ENCODE measurements around the gene NAA10.

Gene NAA10

GRCh38 chrX:153903991-153904957 lies 30.6 kb downstream of the NAA10 start, which contains the start of gene AVPR2:
Gene AVPR2 (plus strand): TSS chrX:153904673. CDS start chrX:153905146, 473 bp downstream.
- no peaks in the 10 kb centered on the region for H3K9me3 ChIP-seq (ENCODE audit: control insufficient read depth in 5 of 5, low read length in 5 of 5)
- peak within 1 kb of the TSS in 2 of 5 donors; percentile 7 to 8 for H3K9ac ChIP-seq (ENCODE audit: low read length in 5 of 5)
- H3K27ac ChIP-seq (ENCODE audit: low read depth, low read length) = no peak within 1 kb of the TSS
- peaks cover 0 to 64% (median 28%) of the 10 kb centered on the region in 5 donors for H3K4me1 ChIP-seq (ENCODE audit: control insufficient read depth in 5 of 5, insufficient read depth in 5 of 5, low read length in 5 of 5)
- peaks cover 0 to 4% (median 0%) of the 10 kb centered on the region in 5 donors for H3K36me3 ChIP-seq (ENCODE audit: control insufficient read depth in 5 of 5, insufficient read depth in 5 of 5, low read length in 5 of 5)
- H3K27me3 ChIP-seq (ENCODE audit: control insufficient read depth in 5 of 5, insufficient read depth in 4 of 5, low read length in 5 of 5) = peaks cover 12 to 32% (median 21%) of the 10 kb centered on the region in 5 donors
- H3K4me3 ChIP-seq (ENCODE audit: low read depth in 1 of 5, low read length in 5 of 5) = peak within 1 kb of the TSS in 4 of 5 donors; percentile 35 to 62 (median 52)

- H3K4me3 ChIP-seq (ENCODE audit: low read depth in 1 of 5, low read length in 5 of 5) = peak overlapping the region in 2 of 5 donors; percentile 55 to 62
- no peak overlapping the region for H3K27ac ChIP-seq (ENCODE audit: low read depth, low read length)
Observed at GRCh38 chrX:153903238-153903980, 31.4 kb downstream of the NAA10 start.

GRCh38 chrX:153902385-153902784 lies 32.5 kb downstream of the NAA10 start:
- Histone ChIP-seq H3K9me3 (ENCODE audit: control insufficient read depth in 5 of 5, low read length in 5 of 5) (no peaks in the 10 kb centered on the region), H3K27me3 (ENCODE audit: control insufficient read depth in 5 of 5, insufficient read depth in 4 of 5, low read length in 5 of 5) (peaks cover 8 to 31% (median 18%) of the 10 kb centered on the region in 5 donors), H3K27ac (ENCODE audit: low read depth, low read length) (no peak overlapping the region), H3K36me3 (ENCODE audit: control insufficient read depth in 5 of 5, insufficient read depth in 5 of 5, low read length in 5 of 5) (no peaks in the 10 kb centered on the region), H3K4me3 (ENCODE audit: low read depth in 1 of 5, low read length in 5 of 5) (peak overlapping the region in 1 of 5 donors; percentile 7), H3K9ac (ENCODE audit: low read length in 5 of 5) (no peak overlapping the region), H3K4me1 (ENCODE audit: control insufficient read depth in 5 of 5, insufficient read depth in 5 of 5, low read length in 5 of 5) (peaks cover 0 to 59% (median 28%) of the 10 kb centered on the region in 5 donors)

More at GRCh38 chrX:153903238-153903980, 31.4 kb downstream of the NAA10 start:
- no peak overlapping the region for H3K9ac ChIP-seq (ENCODE audit: low read length in 5 of 5)
- peaks cover 0 to 4% (median 0%) of the 10 kb centered on the region in 5 donors for H3K36me3 ChIP-seq (ENCODE audit: control insufficient read depth in 5 of 5, insufficient read depth in 5 of 5, low read length in 5 of 5)
- H3K27me3 ChIP-seq (ENCODE audit: control insufficient read depth in 5 of 5, insufficient read depth in 4 of 5, low read length in 5 of 5) = peaks cover 12 to 32% (median 18%) of the 10 kb centered on the region in 5 donors
- H3K4me1 ChIP-seq (ENCODE audit: control insufficient read depth in 5 of 5, insufficient read depth in 5 of 5, low read length in 5 of 5) = peaks cover 0 to 60% (median 28%) of the 10 kb centered on the region in 5 donors
- no peaks in the 10 kb centered on the region for H3K9me3 ChIP-seq (ENCODE audit: control insufficient read depth in 5 of 5, low read length in 5 of 5)

- Histone ChIP-seq H3K9me3 (ENCODE audit: control insufficient read depth in 5 of 5, low read length in 5 of 5) (peaks cover 0 to under 1% (median 0%) of the 10 kb centered on the region in 5 donors), H3K36me3 (ENCODE audit: control insufficient read depth in 5 of 5, insufficient read depth in 5 of 5, low read length in 5 of 5) (no peaks in the 10 kb centered on the region), H3K9ac (ENCODE audit: low read length in 5 of 5) (no peak overlapping the region), H3K4me3 (ENCODE audit: low read depth in 1 of 5, low read length in 5 of 5) (no peak overlapping the region), H3K27me3 (ENCODE audit: control insufficient read depth in 5 of 5, insufficient read depth in 4 of 5, low read length in 5 of 5) (peaks cover 5 to 26% (median 18%) of the 10 kb centered on the region in 5 donors), H3K4me1 (ENCODE audit: control insufficient read depth in 5 of 5, insufficient read depth in 5 of 5, low read length in 5 of 5) (peaks cover 0 to 53% (median 28%) of the 10 kb centered on the region in 5 donors), H3K27ac (ENCODE audit: low read depth, low read length) (no peak overlapping the region)
Observed at GRCh38 chrX:153901753-153902140, 33.1 kb downstream of the NAA10 start.

GRCh38 chrX:153900831-153901752 lies 33.7 kb downstream of the NAA10 start:
- no peaks in the 10 kb centered on the region for H3K36me3 ChIP-seq (ENCODE audit: control insufficient read depth in 5 of 5, insufficient read depth in 5 of 5, low read length in 5 of 5)
- H3K27me3 ChIP-seq (ENCODE audit: control insufficient read depth in 5 of 5, insufficient read depth in 4 of 5, low read length in 5 of 5) = peaks cover 4 to 21% (median 12%) of the 10 kb centered on the region in 5 donors
- H3K4me1 ChIP-seq (ENCODE audit: control insufficient read depth in 5 of 5, insufficient read depth in 5 of 5, low read length in 5 of 5) = peaks cover 0 to 47% (median 28%) of the 10 kb centered on the region in 5 donors
- H3K9me3 ChIP-seq (ENCODE audit: control insufficient read depth in 5 of 5, low read length in 5 of 5) = peaks cover 0 to 3% (median 1%) of the 10 kb centered on the region in 5 donors
- no peak overlapping the region for H3K27ac ChIP-seq (ENCODE audit: low read depth, low read length)
- H3K9ac ChIP-seq (ENCODE audit: low read length in 5 of 5) = no peak overlapping the region
- H3K4me3 ChIP-seq (ENCODE audit: low read depth in 1 of 5, low read length in 5 of 5) = no peak overlapping the region

- H3K9me3 ChIP-seq (ENCODE audit: control insufficient read depth in 5 of 5, low read length in 5 of 5) = peaks cover 0 to 4% (median 3%) of the 10 kb centered on the region in 5 donors
- H3K4me3 ChIP-seq (ENCODE audit: low read depth in 1 of 5, low read length in 5 of 5) = no peak overlapping the region
- H3K27me3 ChIP-seq (ENCODE audit: control insufficient read depth in 5 of 5, insufficient read depth in 4 of 5, low read length in 5 of 5) = peaks cover under 1 to 23% (median 15%) of the 10 kb centered on the region in 5 donors
- no peak overlapping the region for H3K27ac ChIP-seq (ENCODE audit: low read depth, low read length)
- no peak overlapping the region for H3K9ac ChIP-seq (ENCODE audit: low read length in 5 of 5)
- H3K4me1 ChIP-seq (ENCODE audit: control insufficient read depth in 5 of 5, insufficient read depth in 5 of 5, low read length in 5 of 5) = peaks cover 0 to 23% (median 17%) of the 10 kb centered on the region in 5 donors
- no peaks in the 10 kb centered on the region for H3K36me3 ChIP-seq (ENCODE audit: control insufficient read depth in 5 of 5, insufficient read depth in 5 of 5, low read length in 5 of 5)
Observed at GRCh38 chrX:153897899-153898298, 36.9 kb downstream of the NAA10 start.

- Histone ChIP-seq H3K9ac (ENCODE audit: low read length in 5 of 5) (no peak overlapping the region), H3K9me3 (ENCODE audit: control insufficient read depth in 5 of 5, low read length in 5 of 5) (peaks cover 0 to 4% (median 0%) of the 10 kb centered on the region in 5 donors), H3K36me3 (ENCODE audit: control insufficient read depth in 5 of 5, insufficient read depth in 5 of 5, low read length in 5 of 5) (no peaks in the 10 kb centered on the region), H3K27me3 (ENCODE audit: control insufficient read depth in 5 of 5, insufficient read depth in 4 of 5, low read length in 5 of 5) (peaks cover 20 to 64% (median 45%) of the 10 kb centered on the region in 5 donors), H3K4me1 (ENCODE audit: control insufficient read depth in 5 of 5, insufficient read depth in 5 of 5, low read length in 5 of 5) (peaks cover 0 to 6% (median 0%) of the 10 kb centered on the region in 5 donors), H3K4me3 (ENCODE audit: low read depth in 1 of 5, low read length in 5 of 5) (no peak overlapping the region), H3K27ac (ENCODE audit: low read depth, low read length) (no peak overlapping the region)
Observed at GRCh38 chrX:153889123-153889522, 45.7 kb downstream of the NAA10 start.

GRCh38 chrX:153888344-153888743 lies 46.5 kb downstream of the NAA10 start:
- H3K27me3 ChIP-seq (ENCODE audit: control insufficient read depth in 5 of 5, insufficient read depth in 4 of 5, low read length in 5 of 5) = peaks cover 26 to 66% (median 52%) of the 10 kb centered on the region in 5 donors
- no peak overlapping the region for H3K9ac ChIP-seq (ENCODE audit: low read length in 5 of 5)

GRCh38 chrX:153887385-153887784 lies 47.5 kb downstream of the NAA10 start:
- H3K27ac ChIP-seq (ENCODE audit: low read depth, low read length) = no peak overlapping the region
- H3K4me1 ChIP-seq (ENCODE audit: control insufficient read depth in 5 of 5, insufficient read depth in 5 of 5, low read length in 5 of 5) = peaks cover 0 to 6% (median 0%) of the 10 kb centered on the region in 5 donors
- peaks cover 33 to 68% (median 56%) of the 10 kb centered on the region in 5 donors for H3K27me3 ChIP-seq (ENCODE audit: control insufficient read depth in 5 of 5, insufficient read depth in 4 of 5, low read length in 5 of 5)

More at GRCh38 chrX:153888344-153888743, 46.5 kb downstream of the NAA10 start:
- H3K27ac ChIP-seq (ENCODE audit: low read depth, low read length) = no peak overlapping the region
- H3K4me3 ChIP-seq (ENCODE audit: low read depth in 1 of 5, low read length in 5 of 5) = no peak overlapping the region
- H3K4me1 ChIP-seq (ENCODE audit: control insufficient read depth in 5 of 5, insufficient read depth in 5 of 5, low read length in 5 of 5) = peaks cover 0 to 6% (median 0%) of the 10 kb centered on the region in 5 donors
- no peaks in the 10 kb centered on the region for H3K36me3 ChIP-seq (ENCODE audit: control insufficient read depth in 5 of 5, insufficient read depth in 5 of 5, low read length in 5 of 5)
- H3K9me3 ChIP-seq (ENCODE audit: control insufficient read depth in 5 of 5, low read length in 5 of 5) = peaks cover 0 to 4% (median 0%) of the 10 kb centered on the region in 5 donors

More at GRCh38 chrX:153887385-153887784, 47.5 kb downstream of the NAA10 start:
- Histone ChIP-seq H3K9ac (ENCODE audit: low read length in 5 of 5) (no peak overlapping the region), H3K9me3 (ENCODE audit: control insufficient read depth in 5 of 5, low read length in 5 of 5) (peaks cover 0 to 4% (median 0%) of the 10 kb centered on the region in 5 donors), H3K36me3 (ENCODE audit: control insufficient read depth in 5 of 5, insufficient read depth in 5 of 5, low read length in 5 of 5) (no peaks in the 10 kb centered on the region), H3K4me3 (ENCODE audit: low read depth in 1 of 5, low read length in 5 of 5) (no peak overlapping the region)

Measured in subcutaneous abdominal adipose tissue (tissue), 5 donors.